ENCODE measurements around the gene CFAP46. TPM values are rescaled to one million over a fixed set of nuclear protein-coding genes. Genes with fewer than 3 reads are reported as not detected.

The CFAP46 gene
- total and polyA plus RNA-seq, 4 donors, result 0.33 to 0.59 (median 0.42) TPM

DNA sequence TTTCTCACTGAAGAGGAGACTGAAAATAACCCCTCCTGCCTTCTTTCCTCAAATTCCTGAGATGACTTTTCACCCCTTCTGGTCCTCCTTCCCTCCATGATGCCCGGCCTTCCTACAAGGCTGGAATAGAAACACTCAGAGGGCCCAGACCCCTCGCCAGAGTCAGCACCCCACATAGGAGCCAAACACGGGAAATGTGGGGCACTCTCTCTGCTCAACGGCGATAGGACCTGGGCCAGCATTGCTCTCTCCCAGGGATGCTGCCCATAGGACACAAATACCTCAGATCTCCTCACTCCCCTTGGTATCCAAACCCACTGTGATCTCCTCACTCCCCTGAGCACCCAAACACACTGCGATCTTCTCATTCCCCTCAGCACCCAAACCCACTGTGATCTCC lies 7.4 kb downstream of the CFAP46 start (continued):
- TF ChIP-seq, protein P1, sequence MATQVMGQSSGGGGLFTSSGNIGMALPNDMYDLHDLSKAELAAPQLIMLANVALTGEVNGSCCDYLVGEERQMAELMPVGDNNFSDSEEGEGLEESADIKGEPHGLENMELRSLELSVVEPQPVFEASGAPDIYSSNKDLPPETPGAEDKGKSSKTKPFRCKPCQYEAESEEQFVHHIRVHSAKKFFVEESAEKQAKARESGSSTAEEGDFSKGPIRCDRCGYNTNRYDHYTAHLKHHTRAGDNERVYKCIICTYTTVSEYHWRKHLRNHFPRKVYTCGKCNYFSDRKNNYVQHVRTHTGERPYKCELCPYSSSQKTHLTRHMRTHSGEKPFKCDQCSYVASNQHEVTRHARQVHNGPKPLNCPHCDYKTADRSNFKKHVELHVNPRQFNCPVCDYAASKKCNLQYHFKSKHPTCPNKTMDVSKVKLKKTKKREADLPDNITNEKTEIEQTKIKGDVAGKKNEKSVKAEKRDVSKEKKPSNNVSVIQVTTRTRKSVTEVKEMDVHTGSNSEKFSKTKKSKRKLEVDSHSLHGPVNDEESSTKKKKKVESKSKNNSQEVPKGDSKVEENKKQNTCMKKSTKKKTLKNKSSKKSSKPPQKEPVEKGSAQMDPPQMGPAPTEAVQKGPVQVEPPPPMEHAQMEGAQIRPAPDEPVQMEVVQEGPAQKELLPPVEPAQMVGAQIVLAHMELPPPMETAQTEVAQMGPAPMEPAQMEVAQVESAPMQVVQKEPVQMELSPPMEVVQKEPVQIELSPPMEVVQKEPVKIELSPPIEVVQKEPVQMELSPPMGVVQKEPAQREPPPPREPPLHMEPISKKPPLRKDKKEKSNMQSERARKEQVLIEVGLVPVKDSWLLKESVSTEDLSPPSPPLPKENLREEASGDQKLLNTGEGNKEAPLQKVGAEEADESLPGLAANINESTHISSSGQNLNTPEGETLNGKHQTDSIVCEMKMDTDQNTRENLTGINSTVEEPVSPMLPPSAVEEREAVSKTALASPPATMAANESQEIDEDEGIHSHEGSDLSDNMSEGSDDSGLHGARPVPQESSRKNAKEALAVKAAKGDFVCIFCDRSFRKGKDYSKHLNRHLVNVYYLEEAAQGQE (IDR thresholded peaks at IDR 0.05), result no peak
- TF ChIP-seq RXRA (IDR thresholded peaks at IDR 0.05), result no peak
- no peak for TF ChIP-seq FOXA1 (IDR thresholded peaks at IDR 0.05)

DNA sequence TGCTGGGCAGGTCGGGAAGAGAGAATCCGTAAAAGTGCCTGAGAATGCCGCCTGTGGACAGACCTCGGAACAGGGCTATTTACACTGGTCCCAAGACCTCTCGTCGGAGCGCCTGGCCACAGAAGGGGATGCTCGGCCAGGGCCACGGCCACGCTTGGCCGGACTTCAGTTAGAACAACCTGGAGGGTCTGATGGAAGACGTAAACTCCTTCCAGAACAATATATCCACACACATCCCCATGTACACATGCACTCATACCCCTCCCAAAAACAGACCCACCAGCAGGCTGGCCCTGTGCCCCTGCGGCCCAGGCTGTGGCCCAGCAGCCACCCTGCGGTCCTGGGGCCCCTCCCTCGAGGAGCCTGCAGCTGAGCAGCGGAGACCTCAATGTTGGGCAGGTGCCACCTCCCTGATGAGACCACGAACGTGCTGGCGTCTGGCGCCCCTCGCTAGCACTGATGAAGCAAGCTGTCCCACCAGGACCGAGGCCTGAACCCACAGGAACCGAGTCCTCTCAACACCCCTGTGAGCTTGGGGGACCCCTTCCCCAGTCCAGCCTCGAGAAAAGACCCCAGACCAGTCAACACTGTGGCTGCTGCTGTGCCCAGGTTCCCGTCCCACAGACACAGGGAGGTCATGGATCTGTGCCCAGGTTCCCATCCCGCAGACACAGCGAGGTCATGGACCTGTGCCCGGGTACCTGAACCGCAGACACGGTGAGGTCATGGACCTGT lies 8.9 kb downstream of the CFAP46 start:
- no peaks in the 10 kb centered on the region for H3K9me3 ChIP-seq (ENCODE audit: control insufficient read depth in 4 of 4, low read length in 3 of 4)
- no peak overlapping the region for H3K27ac ChIP-seq (ENCODE audit: low read depth in 1 of 2, low read length in 2 of 2)
- DNase-seq (ENCODE audit: low spot score), result no peak
- 82% methylated on average over 30 of the region's 30 CpGs for WGBS
- H3K4me3 ChIP-seq (ENCODE audit: low read depth in 1 of 3, low read length in 3 of 3), result no peak overlapping the region
- H3K36me3 ChIP-seq (ENCODE audit: control insufficient read depth in 4 of 4, insufficient read depth in 3 of 4, low read depth in 1 of 4, low read length in 3 of 4), result no peaks in the 10 kb centered on the region
- no peak overlapping the region for H3K9ac ChIP-seq (ENCODE audit: low read depth in 1 of 2, low read length in 2 of 2)
- peaks cover 0 to 6% (median 0%) of the 10 kb centered on the region in 4 donors for H3K4me1 ChIP-seq (ENCODE audit: control insufficient read depth in 4 of 4, insufficient read depth in 4 of 4, low read length in 3 of 4)
- H3K27me3 ChIP-seq (ENCODE audit: control insufficient read depth in 4 of 4, insufficient read depth in 4 of 4, low read length in 3 of 4), result no peaks in the 10 kb centered on the region
- TF ChIP-seq, protein P2, sequence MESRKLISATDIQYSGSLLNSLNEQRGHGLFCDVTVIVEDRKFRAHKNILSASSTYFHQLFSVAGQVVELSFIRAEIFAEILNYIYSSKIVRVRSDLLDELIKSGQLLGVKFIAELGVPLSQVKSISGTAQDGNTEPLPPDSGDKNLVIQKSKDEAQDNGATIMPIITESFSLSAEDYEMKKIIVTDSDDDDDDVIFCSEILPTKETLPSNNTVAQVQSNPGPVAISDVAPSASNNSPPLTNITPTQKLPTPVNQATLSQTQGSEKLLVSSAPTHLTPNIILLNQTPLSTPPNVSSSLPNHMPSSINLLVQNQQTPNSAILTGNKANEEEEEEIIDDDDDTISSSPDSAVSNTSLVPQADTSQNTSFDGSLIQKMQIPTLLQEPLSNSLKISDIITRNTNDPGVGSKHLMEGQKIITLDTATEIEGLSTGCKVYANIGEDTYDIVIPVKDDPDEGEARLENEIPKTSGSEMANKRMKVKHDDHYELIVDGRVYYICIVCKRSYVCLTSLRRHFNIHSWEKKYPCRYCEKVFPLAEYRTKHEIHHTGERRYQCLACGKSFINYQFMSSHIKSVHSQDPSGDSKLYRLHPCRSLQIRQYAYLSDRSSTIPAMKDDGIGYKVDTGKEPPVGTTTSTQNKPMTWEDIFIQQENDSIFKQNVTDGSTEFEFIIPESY (IDR thresholded peaks at IDR 0.05), result no peak
- TF ChIP-seq RXRA (IDR thresholded peaks at IDR 0.05) (no peak), RAD21 (IDR thresholded peaks at IDR 0.05) (no peak), FOXA2 (IDR thresholded peaks at IDR 0.05) (no peak), FOXA1 (IDR thresholded peaks at IDR 0.05) (no peak), EGR1 (IDR thresholded peaks at IDR 0.05; ENCODE audit: low read depth in 2 of 2) (no peak), GABPA (IDR thresholded peaks at IDR 0.05 in 1 of 2, conservative IDR thresholded peaks at IDR 0.05 in 1 of 2) (no peak), HNF4A (conservative IDR thresholded peaks at IDR 0.05) (no peak), NR2F2 (IDR thresholded peaks at IDR 0.05) (no peak), HNF4G (IDR thresholded peaks at IDR 0.05) (no peak), SP1 (IDR thresholded peaks at IDR 0.05) (no peak), JUND (IDR thresholded peaks at IDR 0.05) (no peak), TAF1 (conservative IDR thresholded peaks at IDR 0.05) (no peak), YY1 (IDR thresholded peaks at IDR 0.05) (no peak)
- TF ChIP-seq, protein P1 (IDR thresholded peaks at IDR 0.05), result no peak
- TF ChIP-seq, protein P3, sequence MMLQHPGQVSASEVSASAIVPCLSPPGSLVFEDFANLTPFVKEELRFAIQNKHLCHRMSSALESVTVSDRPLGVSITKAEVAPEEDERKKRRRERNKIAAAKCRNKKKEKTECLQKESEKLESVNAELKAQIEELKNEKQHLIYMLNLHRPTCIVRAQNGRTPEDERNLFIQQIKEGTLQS (IDR thresholded peaks at IDR 0.05), result no peak
- TF ChIP-seq, protein P4, sequence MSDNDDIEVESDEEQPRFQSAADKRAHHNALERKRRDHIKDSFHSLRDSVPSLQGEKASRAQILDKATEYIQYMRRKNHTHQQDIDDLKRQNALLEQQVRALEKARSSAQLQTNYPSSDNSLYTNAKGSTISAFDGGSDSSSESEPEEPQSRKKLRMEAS (IDR thresholded peaks at IDR 0.05), result no peak
- TF ChIP-seq, protein P5, sequence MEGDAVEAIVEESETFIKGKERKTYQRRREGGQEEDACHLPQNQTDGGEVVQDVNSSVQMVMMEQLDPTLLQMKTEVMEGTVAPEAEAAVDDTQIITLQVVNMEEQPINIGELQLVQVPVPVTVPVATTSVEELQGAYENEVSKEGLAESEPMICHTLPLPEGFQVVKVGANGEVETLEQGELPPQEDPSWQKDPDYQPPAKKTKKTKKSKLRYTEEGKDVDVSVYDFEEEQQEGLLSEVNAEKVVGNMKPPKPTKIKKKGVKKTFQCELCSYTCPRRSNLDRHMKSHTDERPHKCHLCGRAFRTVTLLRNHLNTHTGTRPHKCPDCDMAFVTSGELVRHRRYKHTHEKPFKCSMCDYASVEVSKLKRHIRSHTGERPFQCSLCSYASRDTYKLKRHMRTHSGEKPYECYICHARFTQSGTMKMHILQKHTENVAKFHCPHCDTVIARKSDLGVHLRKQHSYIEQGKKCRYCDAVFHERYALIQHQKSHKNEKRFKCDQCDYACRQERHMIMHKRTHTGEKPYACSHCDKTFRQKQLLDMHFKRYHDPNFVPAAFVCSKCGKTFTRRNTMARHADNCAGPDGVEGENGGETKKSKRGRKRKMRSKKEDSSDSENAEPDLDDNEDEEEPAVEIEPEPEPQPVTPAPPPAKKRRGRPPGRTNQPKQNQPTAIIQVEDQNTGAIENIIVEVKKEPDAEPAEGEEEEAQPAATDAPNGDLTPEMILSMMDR (IDR thresholded peaks at IDR 0.05; ENCODE audit: low read depth, low read length, missing input control), result no peak

Data from liver (tissue), 9 donors.